HG03460 (cell line): ENCODE measurements around the gene LRRC61.

Experiments used
- ATAC-seq: cut with Tn5 transposase; IDR thresholded peaks from one replicate; pipeline ENCODE4 v1.9.1; 2021; ENCODE audit not compliant: unreplicated experiment

The LRRC61 gene

GRCh38 chr7:150346922-150347321, 23.8 kb downstream of the LRRC61 start:
- ATAC-seq = no peak

- ATAC-seq = no peak
Measured at GRCh38 chr7:150351587-150352194, 28.5 kb downstream of the LRRC61 start.

- ATAC-seq = no peak
Measured at GRCh38 chr7:150355666-150356059, 32.5 kb downstream of the LRRC61 start.

- no peak for ATAC-seq
Measured at GRCh38 chr7:150356265-150356897, 33.2 kb downstream of the LRRC61 start.

- ATAC-seq = peak; percentile 65
Measured at GRCh38 chr7:150357270-150357669, 34.1 kb downstream of the LRRC61 start.

- peak; percentile 29 for ATAC-seq
Measured at GRCh38 chr7:150357771-150358427, 34.7 kb downstream of the LRRC61 start.

- ATAC-seq = no peak
Measured at GRCh38 chr7:150358433-150358832, 35.3 kb downstream of the LRRC61 start.

GRCh38 chr7:150358988-150359621, 36.0 kb downstream of the LRRC61 start:
- no peak for ATAC-seq

GRCh38 chr7:150359622-150360362, 36.6 kb downstream of the LRRC61 start:
- ATAC-seq = no peak

GRCh38 chr7:150360363-150361058, 37.4 kb downstream of the LRRC61 start:
- ATAC-seq = no peak

- ATAC-seq = no peak
Measured at GRCh38 chr7:150361402-150361801, 38.2 kb downstream of the LRRC61 start.

GRCh38 chr7:150361807-150362621, 38.9 kb downstream of the LRRC61 start:
- ATAC-seq = no peak

GRCh38 chr7:150363370-150363769, 40.2 kb downstream of the LRRC61 start:
- no peak for ATAC-seq

- no peak for ATAC-seq
Measured at GRCh38 chr7:150363872-150364271, 40.7 kb downstream of the LRRC61 start.

- ATAC-seq = no peak
Measured at GRCh38 chr7:150365194-150365593, 42.0 kb downstream of the LRRC61 start.

- no peak for ATAC-seq
Measured at GRCh38 chr7:150365673-150366398, 42.7 kb downstream of the LRRC61 start.

GRCh38 chr7:150367677-150368095, 44.5 kb downstream of the LRRC61 start:
- peak; percentile 40 for ATAC-seq

GRCh38 chr7:150368096-150368883, 45.1 kb downstream of the LRRC61 start, which contains the start of gene REPIN1:
Gene REPIN1 (plus strand): TSS chr7:150368822. CDS start chr7:150369712, 890 bp downstream.
- ATAC-seq = peak; percentile 39
